Peyer's patch (tissue), 4 donors: ENCODE results near the gene SLC25A22.

Experiments
- POLR2A ChIP-seq, 2 donors: fragments of 450-650 bp; IDR thresholded peaks; one replicate each; pipeline ENCODE4 v1.5.1; 2017; ENCODE audit warnings: antibody characterized with exemption in 2 of 2, mild to moderate bottlenecking in 2 of 2, moderate library complexity in 2 of 2
- TF ChIP-seq, protein P1 (sequence below), 6 experiments: fragments of 450-650 bp in 4 of 6; fragments of 200-600 bp in 2 of 6; sonication (generic) in 1 of 6; IDR thresholded peaks; one replicate each; pipeline ENCODE4 v1.5.1; 2017 to 2019; ENCODE audit warnings: antibody characterized with exemption in 6 of 6, mild to moderate bottlenecking in 3 of 6, moderate library complexity in 1 of 6

- TF ChIP-seq, protein P1, sequence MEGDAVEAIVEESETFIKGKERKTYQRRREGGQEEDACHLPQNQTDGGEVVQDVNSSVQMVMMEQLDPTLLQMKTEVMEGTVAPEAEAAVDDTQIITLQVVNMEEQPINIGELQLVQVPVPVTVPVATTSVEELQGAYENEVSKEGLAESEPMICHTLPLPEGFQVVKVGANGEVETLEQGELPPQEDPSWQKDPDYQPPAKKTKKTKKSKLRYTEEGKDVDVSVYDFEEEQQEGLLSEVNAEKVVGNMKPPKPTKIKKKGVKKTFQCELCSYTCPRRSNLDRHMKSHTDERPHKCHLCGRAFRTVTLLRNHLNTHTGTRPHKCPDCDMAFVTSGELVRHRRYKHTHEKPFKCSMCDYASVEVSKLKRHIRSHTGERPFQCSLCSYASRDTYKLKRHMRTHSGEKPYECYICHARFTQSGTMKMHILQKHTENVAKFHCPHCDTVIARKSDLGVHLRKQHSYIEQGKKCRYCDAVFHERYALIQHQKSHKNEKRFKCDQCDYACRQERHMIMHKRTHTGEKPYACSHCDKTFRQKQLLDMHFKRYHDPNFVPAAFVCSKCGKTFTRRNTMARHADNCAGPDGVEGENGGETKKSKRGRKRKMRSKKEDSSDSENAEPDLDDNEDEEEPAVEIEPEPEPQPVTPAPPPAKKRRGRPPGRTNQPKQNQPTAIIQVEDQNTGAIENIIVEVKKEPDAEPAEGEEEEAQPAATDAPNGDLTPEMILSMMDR (IDR thresholded peaks at IDR 0.05), result no peak
- TF ChIP-seq POLR2A (IDR thresholded peaks at IDR 0.05), result no peak
Observed at GRCh38 chr11:830295-831117, 32.4 kb upstream of the SLC25A22 start.
